Heart left ventricle (tissue), 13 donors: ENCODE results near the gene TEX10.

Source experiments
- CTCF ChIP-seq, 12 donors: fragments of 200-600 bp; sonication (generic) in 4 of 12; IDR thresholded peaks; one replicate each; pipeline versions ENCODE4 v1.5.0 to v1.8.0; 2018 to 2022; ENCODE audit warnings: antibody characterized with exemption in 12 of 12, mild to moderate bottlenecking in 5 of 12
- POLR2A ChIP-seq, 2 donors: fragments of 450-650 bp; IDR thresholded peaks; one replicate each; pipeline ENCODE4 v1.6.1; 2017; ENCODE audit warnings: antibody characterized with exemption in 2 of 2, mild to moderate bottlenecking in 2 of 2, moderate library complexity in 2 of 2
- donor health status: ischemic (EF 13 %, LVEDD 7.1; RV severe dilation, severe dysfunction).
- donor health status: DM: no; HTN: yes; CAD: no.
- donor health status: DM: no; HTN: no; CAD: no.
- donor health status: ischemic (EF 25% LVEDD 6.9; RV normal size, moderate dysfunction).
- donor health status: ischemic (EF 25% LVEDD 5.7; RV mildly dilated, moderate dysfunction).
- donor health status: ischemic (EF 35%, LVEDD 5.7; RV mildly dilated, moderate dysfunction).
- donor health status: nonischemic (EF 11% LVEDD 7.7; RV severe dilation, severe dysfunction).
- donor health status: DM: yes; HTN: yes; CAD: no.
- donor health status: PGD.
- donor health status: ischemic (EF 29% LVEDD 5.4; RV normal size, mild dysfunction).
- donor health status: nonischemic (EF 23%, LVEDD 6.1; RV moderate dilation, normal function).

GRCh38 chr9:100308965-100309564 is 43.7 kb downstream of the TEX10 start:
- TF ChIP-seq POLR2A (IDR thresholded peaks at IDR 0.05) (no peak), CTCF (IDR thresholded peaks at IDR 0.05) (no peak)
